ENCODE results near the gene ROM1.

The ROM1 gene

GRCh38 chr11:62605902-62606301 lies 7.2 kb upstream of the ROM1 start:
- H2AFZ ChIP-seq (ENCODE audit: low read depth, low read length, severe bottlenecking), result no peak overlapping the region
- no peaks in the 10 kb centered on the region for H3K27me3 ChIP-seq (ENCODE audit: low read length)
- H3K27ac ChIP-seq (ENCODE audit: low read depth, low read length), result no peak overlapping the region
- H3K9ac ChIP-seq (ENCODE audit: low read length), result no peak overlapping the region
- H3K4me2 ChIP-seq (ENCODE audit: low read depth, low read length, poor library complexity, severe bottlenecking), result no peak overlapping the region
- H3K36me3 ChIP-seq (ENCODE audit: low read length), result no peaks in the 10 kb centered on the region
- H3K4me3 ChIP-seq (ENCODE audit: insufficient read depth, low read length, poor library complexity, severe bottlenecking), result no peak overlapping the region
- H3K9me2 ChIP-seq (replicated peaks; ENCODE audit: insufficient read depth, low read length), result no peaks in the 10 kb centered on the region
- H3F3A ChIP-seq (ENCODE audit: insufficient read depth), result no peaks in the 10 kb centered on the region
- H4K20me1 ChIP-seq (ENCODE audit: low read depth, low read length), result no peaks in the 10 kb centered on the region
- TF ChIP-seq EZH2phosphoT487 (conservative IDR thresholded peaks at IDR 0.05; ENCODE audit: low read length) (no peak), CTCF (IDR thresholded peaks at IDR 0.05; ENCODE audit: insufficient read depth, low read length, poor library complexity, severe bottlenecking) (no peak)
- peaks cover 7% of the 10 kb centered on the region for H3K79me2 ChIP-seq (ENCODE audit: insufficient read depth, low read length)
- no peaks in the 10 kb centered on the region for H3K9me3 ChIP-seq (ENCODE audit: insufficient read depth, low read length)

DNA sequence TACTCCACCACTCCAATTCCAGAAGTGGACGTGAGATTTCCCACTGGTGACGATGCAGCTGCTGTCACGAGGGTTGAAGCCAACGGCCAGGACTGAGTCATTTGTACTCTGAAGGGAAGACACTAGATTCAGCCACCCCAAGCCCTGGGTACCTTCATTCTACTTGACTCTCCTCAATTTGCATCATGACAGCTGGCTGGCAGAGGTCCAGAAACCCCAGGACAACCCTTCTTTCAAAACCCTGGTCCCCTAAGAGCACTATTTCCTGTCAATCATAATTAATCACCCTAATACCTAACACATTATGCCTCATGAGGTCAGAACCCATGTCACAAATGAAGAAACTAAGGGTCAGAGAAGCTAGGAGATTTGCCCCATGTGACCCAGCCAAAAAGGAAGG lies 5.3 kb upstream of the ROM1 start:
- H3K9ac ChIP-seq (ENCODE audit: low read length), result no peak overlapping the region
- peaks cover 7% of the 10 kb centered on the region; the same call in 1 of the 2 replicates for H3F3A ChIP-seq (ENCODE audit: insufficient read depth)
- peaks cover 12% of the 10 kb centered on the region; the same call in 1 of the 2 replicates for H3K79me2 ChIP-seq (ENCODE audit: insufficient read depth, low read length)
- TF ChIP-seq EZH2phosphoT487 (conservative IDR thresholded peaks at IDR 0.05; ENCODE audit: low read length) (no peak), CTCF (IDR thresholded peaks at IDR 0.05; ENCODE audit: insufficient read depth, low read length, poor library complexity, severe bottlenecking) (no peak)
- H3K4me3 ChIP-seq (ENCODE audit: insufficient read depth, low read length, poor library complexity, severe bottlenecking), result no peak overlapping the region
- no peaks in the 10 kb centered on the region for H3K27me3 ChIP-seq (ENCODE audit: low read length)
- no peaks in the 10 kb centered on the region for H3K9me3 ChIP-seq (ENCODE audit: insufficient read depth, low read length)
- H3K36me3 ChIP-seq (ENCODE audit: low read length), result no peaks in the 10 kb centered on the region
- no peak overlapping the region for H3K4me2 ChIP-seq (ENCODE audit: low read depth, low read length, poor library complexity, severe bottlenecking)
- no peaks in the 10 kb centered on the region for H4K20me1 ChIP-seq (ENCODE audit: low read depth, low read length)
- no peak overlapping the region for H3K27ac ChIP-seq (ENCODE audit: low read depth, low read length)
- H3K9me2 ChIP-seq (replicated peaks; ENCODE audit: insufficient read depth, low read length), result no peaks in the 10 kb centered on the region
- H2AFZ ChIP-seq (ENCODE audit: low read depth, low read length, severe bottlenecking), result no peak overlapping the region

DNA sequence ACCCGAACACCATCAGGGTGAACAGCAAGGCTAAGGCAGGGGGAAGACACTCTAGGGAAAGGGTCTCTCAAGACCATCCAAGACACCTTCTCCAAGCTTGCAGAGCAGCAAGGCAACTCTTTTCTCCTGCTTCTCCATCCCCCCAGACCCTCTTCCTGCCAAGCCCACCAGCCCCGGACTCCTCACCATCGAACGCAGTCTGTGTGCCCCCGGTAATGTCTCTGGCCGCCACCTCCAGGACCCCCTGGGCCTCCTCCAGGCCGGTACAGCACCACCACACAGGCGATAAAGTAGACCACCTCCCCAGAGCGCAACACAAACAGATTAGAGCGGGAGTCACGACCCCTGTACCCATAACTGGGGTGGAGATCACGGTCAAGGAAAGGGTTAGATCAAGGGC lies 4.3 kb upstream of the ROM1 start:
- TF ChIP-seq EZH2phosphoT487 (conservative IDR thresholded peaks at IDR 0.05; ENCODE audit: low read length) (no peak), CTCF (IDR thresholded peaks at IDR 0.05; ENCODE audit: insufficient read depth, low read length, poor library complexity, severe bottlenecking) (no peak)
- no peaks in the 10 kb centered on the region for H3K27me3 ChIP-seq (ENCODE audit: low read length)
- no peaks in the 10 kb centered on the region for H3K9me2 ChIP-seq (replicated peaks; ENCODE audit: insufficient read depth, low read length)
- H3K27ac ChIP-seq (ENCODE audit: low read depth, low read length), result no peak overlapping the region
- H3K79me2 ChIP-seq (ENCODE audit: insufficient read depth, low read length), result peaks cover 12% of the 10 kb centered on the region; the same call in 1 of the 2 replicates
- H3F3A ChIP-seq (ENCODE audit: insufficient read depth), result peaks cover 11% of the 10 kb centered on the region
- no peak overlapping the region for H3K4me3 ChIP-seq (ENCODE audit: insufficient read depth, low read length, poor library complexity, severe bottlenecking)
- H3K9me3 ChIP-seq (ENCODE audit: insufficient read depth, low read length), result no peaks in the 10 kb centered on the region
- H3K36me3 ChIP-seq (ENCODE audit: low read length), result no peaks in the 10 kb centered on the region
- no peaks in the 10 kb centered on the region for H4K20me1 ChIP-seq (ENCODE audit: low read depth, low read length)
- H3K4me2 ChIP-seq (ENCODE audit: low read depth, low read length, poor library complexity, severe bottlenecking), result no peak overlapping the region
- no peak overlapping the region for H2AFZ ChIP-seq (ENCODE audit: low read depth, low read length, severe bottlenecking)
- H3K9ac ChIP-seq (ENCODE audit: low read length), result no peak overlapping the region

Measured in SU-DHL-6 (cell line).